ENCODE results near the gene RPS16.

DNA sequence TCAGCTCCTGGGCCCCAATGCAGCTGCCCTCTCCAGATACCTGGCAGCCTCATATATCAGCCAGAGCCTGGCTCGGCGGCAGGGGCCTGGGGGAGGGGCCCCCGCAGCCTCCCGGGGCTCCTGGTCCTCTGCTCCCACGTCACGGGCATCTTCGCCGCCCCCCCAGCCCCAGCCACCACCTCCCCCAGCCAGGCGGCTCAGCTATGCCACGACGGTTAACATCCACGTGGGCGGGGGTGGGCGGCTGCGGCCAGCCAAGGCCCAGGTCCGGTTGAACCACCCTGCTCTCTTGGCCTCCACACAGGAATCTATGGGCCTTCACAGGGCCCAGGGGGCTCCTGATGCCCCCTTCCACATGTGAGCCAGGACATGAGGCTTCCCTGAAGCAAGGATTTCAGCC, 10.8 kb downstream of the RPS16 start:
- TF ChIP-seq, protein P1, sequence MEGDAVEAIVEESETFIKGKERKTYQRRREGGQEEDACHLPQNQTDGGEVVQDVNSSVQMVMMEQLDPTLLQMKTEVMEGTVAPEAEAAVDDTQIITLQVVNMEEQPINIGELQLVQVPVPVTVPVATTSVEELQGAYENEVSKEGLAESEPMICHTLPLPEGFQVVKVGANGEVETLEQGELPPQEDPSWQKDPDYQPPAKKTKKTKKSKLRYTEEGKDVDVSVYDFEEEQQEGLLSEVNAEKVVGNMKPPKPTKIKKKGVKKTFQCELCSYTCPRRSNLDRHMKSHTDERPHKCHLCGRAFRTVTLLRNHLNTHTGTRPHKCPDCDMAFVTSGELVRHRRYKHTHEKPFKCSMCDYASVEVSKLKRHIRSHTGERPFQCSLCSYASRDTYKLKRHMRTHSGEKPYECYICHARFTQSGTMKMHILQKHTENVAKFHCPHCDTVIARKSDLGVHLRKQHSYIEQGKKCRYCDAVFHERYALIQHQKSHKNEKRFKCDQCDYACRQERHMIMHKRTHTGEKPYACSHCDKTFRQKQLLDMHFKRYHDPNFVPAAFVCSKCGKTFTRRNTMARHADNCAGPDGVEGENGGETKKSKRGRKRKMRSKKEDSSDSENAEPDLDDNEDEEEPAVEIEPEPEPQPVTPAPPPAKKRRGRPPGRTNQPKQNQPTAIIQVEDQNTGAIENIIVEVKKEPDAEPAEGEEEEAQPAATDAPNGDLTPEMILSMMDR (IDR thresholded peaks at IDR 0.05; ENCODE audit: poor library complexity): no peak
- TF ChIP-seq EZH2 (IDR thresholded peaks at IDR 0.05; ENCODE audit: borderline replicate concordance) (no peak), EZH2phosphoT487 (IDR thresholded peaks at IDR 0.05; ENCODE audit: low read depth, severe bottlenecking, unreplicated experiment) (no peak)

Data from hepatocyte (in vitro differentiated cells).